ENCODE results near the gene ASB18. TPM values are rescaled to one million over a fixed set of nuclear protein-coding genes. Genes with fewer than 3 reads are reported as not detected.

The ASB18 gene
- total and polyA plus RNA-seq, 4 donors = not detected

DNA sequence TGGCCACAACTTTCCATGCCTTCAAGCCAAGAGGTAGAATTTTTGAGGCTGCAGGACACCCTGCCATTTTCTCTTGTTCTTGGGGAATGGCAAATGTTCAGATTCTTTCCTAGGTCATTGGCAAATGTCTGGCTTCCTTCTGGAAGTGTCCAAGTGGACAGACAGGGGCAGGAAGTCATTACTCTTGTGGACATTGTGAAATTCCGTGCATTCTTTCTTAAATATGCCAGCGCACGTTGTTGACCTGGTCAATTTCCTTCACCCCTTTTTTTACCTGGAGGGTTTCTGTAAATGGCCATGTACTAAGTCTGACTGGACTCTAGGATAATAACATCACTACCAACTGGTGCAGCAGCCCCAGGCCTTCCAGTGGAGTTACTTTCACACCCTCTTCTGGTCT lies 13.9 kb downstream of the ASB18 start:
- no peaks in the 10 kb centered on the region for H3K36me3 ChIP-seq (ENCODE audit: control insufficient read depth in 4 of 4, insufficient read depth in 3 of 4, low read depth in 1 of 4, low read length in 3 of 4)
- DNase-seq (ENCODE audit: low spot score) = no peak
- no peaks in the 10 kb centered on the region for H3K9me3 ChIP-seq (ENCODE audit: control insufficient read depth in 4 of 4, low read length in 3 of 4)
- WGBS = 32% methylated on average over 3 of the region's 3 CpGs
- TF ChIP-seq SP1 (IDR thresholded peaks at IDR 0.05) (no peak), FOXA1 (IDR thresholded peaks at IDR 0.05) (no peak), EGR1 (IDR thresholded peaks at IDR 0.05; ENCODE audit: low read depth in 2 of 2) (no peak), FOXA2 (IDR thresholded peaks at IDR 0.05) (no peak), JUND (IDR thresholded peaks at IDR 0.05) (no peak), HNF4A (conservative IDR thresholded peaks at IDR 0.05) (no peak), TAF1 (conservative IDR thresholded peaks at IDR 0.05) (no peak), NR2F2 (IDR thresholded peaks at IDR 0.05) (no peak), RAD21 (IDR thresholded peaks at IDR 0.05) (no peak), HNF4G (IDR thresholded peaks at IDR 0.05) (no peak), GABPA (IDR thresholded peaks at IDR 0.05 in 1 of 2, conservative IDR thresholded peaks at IDR 0.05 in 1 of 2) (no peak), RXRA (IDR thresholded peaks at IDR 0.05) (no peak), YY1 (IDR thresholded peaks at IDR 0.05) (no peak)
- TF ChIP-seq, protein P1, sequence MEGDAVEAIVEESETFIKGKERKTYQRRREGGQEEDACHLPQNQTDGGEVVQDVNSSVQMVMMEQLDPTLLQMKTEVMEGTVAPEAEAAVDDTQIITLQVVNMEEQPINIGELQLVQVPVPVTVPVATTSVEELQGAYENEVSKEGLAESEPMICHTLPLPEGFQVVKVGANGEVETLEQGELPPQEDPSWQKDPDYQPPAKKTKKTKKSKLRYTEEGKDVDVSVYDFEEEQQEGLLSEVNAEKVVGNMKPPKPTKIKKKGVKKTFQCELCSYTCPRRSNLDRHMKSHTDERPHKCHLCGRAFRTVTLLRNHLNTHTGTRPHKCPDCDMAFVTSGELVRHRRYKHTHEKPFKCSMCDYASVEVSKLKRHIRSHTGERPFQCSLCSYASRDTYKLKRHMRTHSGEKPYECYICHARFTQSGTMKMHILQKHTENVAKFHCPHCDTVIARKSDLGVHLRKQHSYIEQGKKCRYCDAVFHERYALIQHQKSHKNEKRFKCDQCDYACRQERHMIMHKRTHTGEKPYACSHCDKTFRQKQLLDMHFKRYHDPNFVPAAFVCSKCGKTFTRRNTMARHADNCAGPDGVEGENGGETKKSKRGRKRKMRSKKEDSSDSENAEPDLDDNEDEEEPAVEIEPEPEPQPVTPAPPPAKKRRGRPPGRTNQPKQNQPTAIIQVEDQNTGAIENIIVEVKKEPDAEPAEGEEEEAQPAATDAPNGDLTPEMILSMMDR (IDR thresholded peaks at IDR 0.05; ENCODE audit: low read depth, low read length, missing input control) = no peak
- TF ChIP-seq, protein P2, sequence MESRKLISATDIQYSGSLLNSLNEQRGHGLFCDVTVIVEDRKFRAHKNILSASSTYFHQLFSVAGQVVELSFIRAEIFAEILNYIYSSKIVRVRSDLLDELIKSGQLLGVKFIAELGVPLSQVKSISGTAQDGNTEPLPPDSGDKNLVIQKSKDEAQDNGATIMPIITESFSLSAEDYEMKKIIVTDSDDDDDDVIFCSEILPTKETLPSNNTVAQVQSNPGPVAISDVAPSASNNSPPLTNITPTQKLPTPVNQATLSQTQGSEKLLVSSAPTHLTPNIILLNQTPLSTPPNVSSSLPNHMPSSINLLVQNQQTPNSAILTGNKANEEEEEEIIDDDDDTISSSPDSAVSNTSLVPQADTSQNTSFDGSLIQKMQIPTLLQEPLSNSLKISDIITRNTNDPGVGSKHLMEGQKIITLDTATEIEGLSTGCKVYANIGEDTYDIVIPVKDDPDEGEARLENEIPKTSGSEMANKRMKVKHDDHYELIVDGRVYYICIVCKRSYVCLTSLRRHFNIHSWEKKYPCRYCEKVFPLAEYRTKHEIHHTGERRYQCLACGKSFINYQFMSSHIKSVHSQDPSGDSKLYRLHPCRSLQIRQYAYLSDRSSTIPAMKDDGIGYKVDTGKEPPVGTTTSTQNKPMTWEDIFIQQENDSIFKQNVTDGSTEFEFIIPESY (IDR thresholded peaks at IDR 0.05) = no peak
- TF ChIP-seq, protein P3, sequence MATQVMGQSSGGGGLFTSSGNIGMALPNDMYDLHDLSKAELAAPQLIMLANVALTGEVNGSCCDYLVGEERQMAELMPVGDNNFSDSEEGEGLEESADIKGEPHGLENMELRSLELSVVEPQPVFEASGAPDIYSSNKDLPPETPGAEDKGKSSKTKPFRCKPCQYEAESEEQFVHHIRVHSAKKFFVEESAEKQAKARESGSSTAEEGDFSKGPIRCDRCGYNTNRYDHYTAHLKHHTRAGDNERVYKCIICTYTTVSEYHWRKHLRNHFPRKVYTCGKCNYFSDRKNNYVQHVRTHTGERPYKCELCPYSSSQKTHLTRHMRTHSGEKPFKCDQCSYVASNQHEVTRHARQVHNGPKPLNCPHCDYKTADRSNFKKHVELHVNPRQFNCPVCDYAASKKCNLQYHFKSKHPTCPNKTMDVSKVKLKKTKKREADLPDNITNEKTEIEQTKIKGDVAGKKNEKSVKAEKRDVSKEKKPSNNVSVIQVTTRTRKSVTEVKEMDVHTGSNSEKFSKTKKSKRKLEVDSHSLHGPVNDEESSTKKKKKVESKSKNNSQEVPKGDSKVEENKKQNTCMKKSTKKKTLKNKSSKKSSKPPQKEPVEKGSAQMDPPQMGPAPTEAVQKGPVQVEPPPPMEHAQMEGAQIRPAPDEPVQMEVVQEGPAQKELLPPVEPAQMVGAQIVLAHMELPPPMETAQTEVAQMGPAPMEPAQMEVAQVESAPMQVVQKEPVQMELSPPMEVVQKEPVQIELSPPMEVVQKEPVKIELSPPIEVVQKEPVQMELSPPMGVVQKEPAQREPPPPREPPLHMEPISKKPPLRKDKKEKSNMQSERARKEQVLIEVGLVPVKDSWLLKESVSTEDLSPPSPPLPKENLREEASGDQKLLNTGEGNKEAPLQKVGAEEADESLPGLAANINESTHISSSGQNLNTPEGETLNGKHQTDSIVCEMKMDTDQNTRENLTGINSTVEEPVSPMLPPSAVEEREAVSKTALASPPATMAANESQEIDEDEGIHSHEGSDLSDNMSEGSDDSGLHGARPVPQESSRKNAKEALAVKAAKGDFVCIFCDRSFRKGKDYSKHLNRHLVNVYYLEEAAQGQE (IDR thresholded peaks at IDR 0.05) = no peak
- TF ChIP-seq, protein P4, sequence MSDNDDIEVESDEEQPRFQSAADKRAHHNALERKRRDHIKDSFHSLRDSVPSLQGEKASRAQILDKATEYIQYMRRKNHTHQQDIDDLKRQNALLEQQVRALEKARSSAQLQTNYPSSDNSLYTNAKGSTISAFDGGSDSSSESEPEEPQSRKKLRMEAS (IDR thresholded peaks at IDR 0.05) = no peak
- TF ChIP-seq, protein P5, sequence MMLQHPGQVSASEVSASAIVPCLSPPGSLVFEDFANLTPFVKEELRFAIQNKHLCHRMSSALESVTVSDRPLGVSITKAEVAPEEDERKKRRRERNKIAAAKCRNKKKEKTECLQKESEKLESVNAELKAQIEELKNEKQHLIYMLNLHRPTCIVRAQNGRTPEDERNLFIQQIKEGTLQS (IDR thresholded peaks at IDR 0.05) = no peak
- H3K4me3 ChIP-seq (ENCODE audit: low read depth in 1 of 3, low read length in 3 of 3) = no peak overlapping the region
- no peak overlapping the region for H3K9ac ChIP-seq (ENCODE audit: low read depth in 1 of 2, low read length in 2 of 2)
- H3K27ac ChIP-seq (ENCODE audit: low read depth in 1 of 2, low read length in 2 of 2) = no peak overlapping the region
- no peaks in the 10 kb centered on the region for H3K4me1 ChIP-seq (ENCODE audit: control insufficient read depth in 4 of 4, insufficient read depth in 4 of 4, low read length in 3 of 4)
- peaks cover 0 to 2% (median under 1%) of the 10 kb centered on the region in 4 donors for H3K27me3 ChIP-seq (ENCODE audit: control insufficient read depth in 4 of 4, insufficient read depth in 4 of 4, low read length in 3 of 4)
